Measurements from ENCODE around the gene CLDN6.

Gene CLDN6

GRCh38 chr16:2987286-2987685 is 30.7 kb downstream of the CLDN6 start:
- DNase-seq (ENCODE audit: low read depth): no peak

GRCh38 chr16:2986623-2987188 is 31.3 kb downstream of the CLDN6 start:
- DNase-seq (ENCODE audit: low read depth): no peak

- no peak for DNase-seq (ENCODE audit: low read depth)
These were observed 32.1 kb downstream of the CLDN6 start for GRCh38 chr16:2985893-2986355.

DNA sequence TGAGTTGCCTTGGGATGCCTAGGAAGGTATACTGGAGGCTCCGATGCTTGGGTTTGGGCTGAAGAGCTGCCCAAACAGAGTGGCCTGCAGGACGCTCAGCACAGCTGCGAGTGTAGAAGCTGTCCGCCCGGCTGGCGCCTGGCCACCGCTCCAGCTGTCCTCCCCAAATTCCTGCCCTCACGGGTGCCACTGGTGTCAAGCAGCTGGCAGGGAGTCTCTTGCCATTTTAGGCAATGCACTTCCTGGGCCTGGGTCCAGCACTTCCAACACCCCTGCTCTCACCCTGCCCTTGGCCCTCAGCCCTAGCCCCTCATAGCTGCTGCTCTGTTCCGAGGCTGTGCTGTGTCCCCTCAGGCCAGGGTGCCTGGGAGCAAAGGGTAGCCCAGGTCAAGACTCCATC is 32.5 kb downstream of the CLDN6 start:
- no peak for DNase-seq (ENCODE audit: low read depth)

DNA sequence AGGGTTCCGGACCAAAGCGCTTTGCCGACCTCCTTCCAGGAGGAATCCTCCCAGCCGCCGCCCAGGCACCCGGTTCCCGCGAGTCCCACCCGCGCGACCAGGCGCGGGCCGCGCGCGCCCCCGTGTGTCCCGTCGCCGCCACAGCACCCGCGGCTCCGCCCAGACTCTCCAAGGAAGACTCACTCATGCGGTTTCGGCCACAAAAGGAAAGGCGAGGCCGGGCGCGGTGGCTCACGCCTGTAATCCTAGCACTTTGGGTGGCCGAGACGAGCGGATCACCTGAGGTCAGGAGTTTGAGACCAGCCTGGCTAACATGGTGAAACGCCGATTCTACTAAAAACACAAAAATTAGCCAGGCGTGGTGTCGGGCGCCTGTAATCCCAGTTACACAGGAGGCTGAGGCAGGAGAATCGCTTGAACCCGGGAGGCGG is 34.3 kb downstream of the CLDN6 start:
- peak; percentile 37 for DNase-seq (ENCODE audit: low read depth)

DNA sequence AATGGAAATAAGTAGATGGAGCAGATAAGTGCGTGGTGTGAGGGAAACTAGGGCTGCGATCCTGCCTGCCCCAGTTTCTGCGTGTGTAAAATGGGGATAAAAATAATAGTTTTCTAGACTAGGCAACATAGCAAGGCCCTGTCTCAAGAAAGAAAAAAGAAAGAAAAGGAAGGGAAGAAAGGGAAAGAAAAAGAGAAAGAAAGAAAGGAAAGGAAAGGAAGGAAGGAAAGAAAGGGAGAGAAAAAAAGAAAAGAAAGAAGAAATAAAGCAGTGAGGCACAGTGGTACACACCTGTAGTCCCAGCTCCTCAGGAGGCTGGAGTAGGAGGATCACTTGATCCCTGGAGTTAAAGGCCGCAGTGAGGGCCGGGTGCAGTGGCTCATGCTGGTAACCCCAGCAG is 35.6 kb downstream of the CLDN6 start:
- DNase-seq (ENCODE audit: low read depth): no peak

GRCh38 chr16:2981899-2982250 is 36.1 kb downstream of the CLDN6 start:
- no peak for DNase-seq (ENCODE audit: low read depth)

DNA sequence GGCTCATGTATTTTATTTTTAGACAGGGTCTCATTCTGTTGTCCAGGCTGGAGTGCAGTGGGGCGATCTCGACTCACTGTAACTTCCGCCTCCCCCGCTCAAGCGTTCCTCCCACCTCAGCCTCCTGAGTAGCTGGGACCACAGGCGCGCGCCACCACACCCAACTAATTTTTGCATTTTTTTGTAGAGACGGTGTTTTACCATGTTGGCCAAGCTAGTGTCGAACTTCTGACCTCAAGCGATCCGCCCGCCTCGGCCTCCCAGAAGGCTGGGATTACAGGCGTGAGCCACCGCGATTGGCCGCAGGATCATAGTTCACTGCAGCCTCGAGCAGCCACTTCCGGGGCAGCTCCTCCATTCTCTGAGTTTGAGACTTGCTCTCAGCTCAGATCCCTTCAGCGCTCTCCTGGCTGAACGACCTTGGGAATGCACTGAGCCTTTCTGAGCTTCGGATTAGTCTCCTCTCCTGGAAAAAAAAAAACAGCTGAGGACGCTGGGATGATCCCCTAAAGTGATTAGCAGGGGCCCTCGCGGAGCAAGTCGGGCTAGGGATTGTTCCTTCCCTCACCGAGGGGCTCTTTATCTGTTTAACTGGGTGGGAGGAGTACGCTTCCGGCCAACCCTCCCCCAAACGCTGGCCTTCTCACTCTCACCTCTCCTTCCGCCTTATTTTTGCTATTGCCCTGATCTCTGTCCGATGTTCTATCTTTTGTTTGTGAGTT is 36.6 kb downstream of the CLDN6 start:
- DNase-seq (ENCODE audit: low read depth): no peak

DNA sequence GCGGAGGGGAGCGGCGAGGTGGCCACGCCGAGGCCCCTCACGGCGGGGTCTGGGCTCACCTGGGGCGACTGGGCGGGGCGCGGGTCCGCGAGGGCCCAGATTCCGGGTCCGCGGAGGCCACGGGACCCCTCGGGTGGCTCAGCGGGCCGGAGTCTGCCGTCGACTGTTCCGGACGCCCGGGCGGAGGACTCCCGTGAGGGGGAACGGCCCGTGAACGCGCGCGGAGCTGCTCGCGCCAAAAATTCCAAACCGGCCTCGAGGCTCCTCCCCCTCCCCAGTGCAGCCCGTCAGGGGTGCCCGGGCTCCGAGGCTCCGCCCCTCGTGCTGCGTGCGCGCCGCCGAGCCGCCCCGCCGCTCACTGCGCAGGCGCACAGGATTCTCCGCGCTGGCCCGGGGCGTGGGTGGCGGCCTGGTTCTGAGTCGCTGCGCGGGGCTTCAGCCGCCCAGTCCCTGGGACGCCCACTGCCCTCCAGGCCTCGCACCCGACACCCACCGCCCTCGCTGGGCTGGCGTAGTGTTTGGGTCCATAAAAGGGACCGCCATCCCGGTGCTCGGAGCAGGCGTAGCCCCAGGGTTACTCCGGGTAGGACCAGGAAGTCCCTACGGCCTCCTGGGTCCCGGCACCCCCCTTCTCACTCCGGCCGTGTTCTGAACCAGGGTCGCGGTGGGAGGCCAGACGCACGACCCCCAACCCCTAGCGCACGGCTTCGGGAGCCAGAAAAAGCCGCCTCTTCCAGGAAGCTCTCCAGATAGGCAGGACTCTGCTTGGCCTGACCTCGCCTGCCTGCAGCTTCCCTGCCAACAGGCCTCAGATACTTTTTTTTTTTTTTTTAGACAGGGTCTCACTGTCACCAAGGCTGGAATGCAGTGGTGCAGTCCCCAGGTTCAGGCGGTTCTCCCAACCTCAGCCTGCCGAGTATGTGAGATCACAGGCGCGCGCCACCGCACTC is 37.5 kb downstream of the CLDN6 start, which contains the start of gene PKMYT1:
Gene PKMYT1, minus strand, starts transcription at position 220 of the 950 bp plus-strand sequence. CDS start 789 bp downstream, outside the sequence.
- DNase-seq (ENCODE audit: low read depth): peak; percentile 86

GRCh38 chr16:2979669-2980226 is 38.2 kb downstream of the CLDN6 start:
- no peak for DNase-seq (ENCODE audit: low read depth)

GRCh38 chr16:2977440-2977839 is 40.5 kb downstream of the CLDN6 start:
- DNase-seq (ENCODE audit: low read depth): no peak

GRCh38 chr16:2976673-2977072 is 41.3 kb downstream of the CLDN6 start:
- DNase-seq (ENCODE audit: low read depth): no peak

GRCh38 chr16:2976201-2976600 is 41.8 kb downstream of the CLDN6 start:
- no peak for DNase-seq (ENCODE audit: low read depth)

DNA sequence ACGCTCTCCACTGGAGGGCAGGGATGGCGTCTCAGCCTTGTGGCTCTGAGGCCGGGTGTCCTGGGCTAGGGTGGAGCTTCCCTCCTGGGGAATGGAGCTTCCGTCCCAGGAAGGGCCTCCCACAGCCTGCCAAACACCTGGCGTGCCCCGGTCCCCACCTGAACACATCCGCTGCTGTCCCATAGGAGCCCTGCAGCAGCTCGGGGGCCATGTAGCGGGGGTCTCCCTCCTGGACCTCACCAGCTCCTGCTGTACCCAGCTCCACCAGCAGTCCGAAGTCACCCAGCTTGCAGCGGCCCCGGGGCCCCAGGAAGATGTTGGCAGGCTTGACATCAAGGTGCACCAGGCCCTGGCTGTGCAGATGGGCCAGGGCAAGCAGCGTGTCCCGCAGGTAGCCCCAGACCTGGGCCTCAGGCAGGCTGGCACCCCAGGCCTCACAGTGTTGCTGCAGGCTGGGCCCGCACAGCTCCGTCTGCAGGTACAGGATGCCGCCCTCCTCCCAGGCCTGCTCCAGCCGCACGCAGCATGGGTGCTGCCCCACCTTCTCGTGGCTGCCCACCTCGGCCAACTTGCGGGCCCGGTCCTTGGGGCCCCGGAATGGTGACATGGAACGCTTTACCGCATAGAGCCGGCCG is 42.7 kb downstream of the CLDN6 start:
- no peak for DNase-seq (ENCODE audit: low read depth)

DNA sequence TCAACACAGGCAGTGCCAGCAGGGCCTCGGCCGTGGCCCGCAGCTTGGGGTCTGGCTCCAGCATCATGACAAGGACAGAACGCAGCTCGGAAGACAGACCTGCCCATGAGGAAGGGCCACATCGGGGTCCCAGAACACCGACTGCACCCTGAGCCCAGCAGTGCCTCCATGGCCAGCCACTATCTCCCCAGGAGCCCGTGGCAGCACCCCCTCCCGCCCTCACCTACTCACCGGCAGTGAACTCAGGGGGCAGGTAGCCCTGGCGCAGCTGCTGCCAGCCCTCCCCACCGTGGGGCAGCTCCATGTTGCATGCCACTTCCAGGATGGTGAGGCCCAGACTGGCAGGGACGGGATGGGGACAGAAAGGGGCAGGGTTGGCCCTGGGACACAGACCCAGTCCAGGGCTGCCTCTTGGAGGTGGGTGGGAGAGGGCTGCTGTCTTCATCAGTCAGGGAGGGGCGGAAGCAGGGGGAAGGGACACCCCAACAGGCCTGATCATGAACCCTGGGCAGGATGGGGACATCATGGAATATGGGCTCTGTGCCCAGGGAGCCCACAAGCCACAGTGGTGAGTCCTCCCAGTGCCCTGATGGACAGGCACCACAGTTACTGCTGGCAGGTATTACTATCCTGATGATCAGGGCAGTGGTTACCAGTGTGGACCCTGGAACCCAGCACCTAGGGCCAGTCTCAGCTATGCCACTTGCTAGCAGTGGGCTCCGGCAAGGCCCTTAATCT is 43.5 kb downstream of the CLDN6 start:
- no peak for DNase-seq (ENCODE audit: low read depth)

DNA sequence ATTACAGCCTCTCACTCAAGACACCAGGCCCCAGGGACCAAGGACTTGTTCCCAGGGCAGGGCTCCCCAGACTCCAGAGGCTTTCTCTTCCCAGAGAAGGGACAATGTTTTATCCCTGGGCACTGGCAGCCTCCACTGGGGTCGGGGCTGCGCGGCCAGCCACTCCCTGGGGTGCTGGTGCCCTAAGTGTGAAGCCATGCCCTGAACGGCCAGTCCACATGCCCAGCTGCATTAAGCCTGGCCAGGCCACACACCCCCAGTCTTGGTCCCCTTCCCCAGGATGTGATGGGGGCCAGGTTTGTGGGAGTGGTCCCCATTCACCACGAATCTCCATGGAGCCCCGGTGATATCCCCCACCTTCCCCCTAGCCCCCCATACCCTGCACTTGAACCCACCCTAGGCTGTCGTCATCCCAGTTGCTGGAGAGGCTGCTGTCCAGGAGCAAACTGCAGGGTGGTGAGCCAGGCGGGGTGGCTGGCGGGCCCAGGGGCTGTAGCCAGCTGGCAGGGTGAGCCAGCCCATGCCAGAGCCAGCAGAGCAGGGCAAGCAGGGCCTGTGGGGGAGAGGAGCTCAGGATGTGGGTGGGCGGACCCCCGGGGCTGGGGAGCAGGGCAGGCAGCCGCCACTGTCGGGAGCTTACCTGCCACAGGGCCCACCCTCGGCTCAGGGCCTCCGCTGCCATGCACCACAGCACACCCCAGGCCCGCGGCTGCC is 44.2 kb downstream of the CLDN6 start:
- DNase-seq (ENCODE audit: low read depth): no peak

GRCh38 chr16:2973093-2973492 is 44.9 kb downstream of the CLDN6 start:
- DNase-seq (ENCODE audit: low read depth): no peak

GRCh38 chr16:2971985-2972784 is 45.8 kb downstream of the CLDN6 start:
- no peak for DNase-seq (ENCODE audit: low read depth)

DNA sequence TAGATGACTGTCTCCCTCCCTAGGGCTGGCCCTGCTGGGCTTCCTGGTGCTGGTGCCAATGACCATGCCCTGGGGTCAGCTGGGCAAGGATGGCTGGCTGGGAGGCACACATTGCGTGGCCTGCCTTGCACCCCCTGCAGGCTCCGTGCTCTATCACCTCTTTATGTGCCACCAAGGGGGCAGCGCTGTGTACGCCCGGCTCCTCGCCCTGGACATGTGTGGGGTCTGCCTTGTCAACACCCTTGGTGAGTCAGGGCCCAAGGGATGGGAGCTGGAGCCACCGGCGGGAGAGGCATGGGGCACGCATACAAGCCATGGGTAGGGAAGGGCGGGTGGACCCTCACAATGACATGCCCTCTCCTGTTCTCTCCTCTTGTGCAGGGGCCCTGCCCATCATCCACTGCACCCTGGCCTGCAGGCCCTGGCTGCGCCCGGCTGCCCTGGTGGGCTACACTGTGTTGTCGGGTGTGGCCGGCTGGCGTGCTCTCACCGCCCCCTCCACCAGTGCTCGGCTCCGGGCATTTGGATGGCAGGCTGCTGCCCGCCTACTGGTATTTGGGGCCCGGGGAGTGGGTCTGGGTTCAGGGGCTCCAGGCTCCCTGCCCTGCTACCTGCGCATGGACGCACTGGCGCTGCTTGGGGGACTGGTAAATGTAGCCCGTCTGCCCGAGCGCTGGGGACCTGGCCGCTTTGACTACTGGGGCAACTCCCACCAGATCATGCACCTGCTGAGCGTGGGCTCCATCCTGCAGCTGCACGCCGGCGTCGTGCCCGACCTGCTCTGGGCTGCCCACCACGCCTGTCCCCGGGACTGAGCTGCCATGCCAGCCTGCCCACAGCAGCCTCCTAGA is 46.6 kb downstream of the CLDN6 start:
- DNase-seq (ENCODE audit: low read depth): no peak
